BLaER1 treated with 17β-estradiol and CSF1 and Interleukin-3, amounts not matched to agents 10 nM and 100 nM (cell line): ENCODE data around the gene ALKBH7.
A peak's percentile ranks its signal among the peaks of the same experiment; 100 is the strongest.
"Not testable (repeated sequence)": the region's sequence is repeated elsewhere in the genome, so short reads cannot be mapped to it uniquely, and the experiment has no call there.

Experiments
- H3K27ac ChIP-seq, 11 experiments: shearing (Covaris generic); formaldehyde crosslinking; 2 replicates each; pipeline ENCODE4 v1.8.1; 2022
- H3K27me3 ChIP-seq, 11 experiments: shearing (Covaris generic); formaldehyde crosslinking; 2 replicates each; pipeline ENCODE4 v1.8.1; 2022
- H3K36me3 ChIP-seq, 11 experiments: shearing (Covaris generic); formaldehyde crosslinking; 2 replicates each; pipeline ENCODE4 v1.8.1; 2022
- H3K4me1 ChIP-seq, 10 experiments: shearing (Covaris generic); formaldehyde crosslinking; 2 replicates each; pipeline ENCODE4 v1.8.1; 2022
- H3K4me2 ChIP-seq, 11 experiments: shearing (Covaris generic); formaldehyde crosslinking; 2 replicates each; pipeline ENCODE4 v1.8.1; 2022
- H3K4me3 ChIP-seq, 10 experiments: shearing (Covaris generic); formaldehyde crosslinking; 2 replicates each; pipeline ENCODE4 v1.8.1; 2022
- H3K9ac ChIP-seq, 11 experiments: shearing (Covaris generic); formaldehyde crosslinking; 2 replicates each; pipeline ENCODE4 v1.8.1; 2022
- H3K9me3 ChIP-seq, 11 experiments: shearing (Covaris generic); formaldehyde crosslinking; replicated peaks in 1 of 11; 2 replicates each; pipeline ENCODE4 v1.8.1; 2022
- H4K20me1 ChIP-seq, 11 experiments: shearing (Covaris generic); formaldehyde crosslinking; 2 replicates each; pipeline ENCODE4 v1.8.1; 2022
- Cebpa-rat ChIP-seq, 11 experiments: shearing (Covaris generic); IDR thresholded peaks; 2 replicates each; pipeline ENCODE4 v1.8.1; 2022

The ALKBH7 gene, protein sequence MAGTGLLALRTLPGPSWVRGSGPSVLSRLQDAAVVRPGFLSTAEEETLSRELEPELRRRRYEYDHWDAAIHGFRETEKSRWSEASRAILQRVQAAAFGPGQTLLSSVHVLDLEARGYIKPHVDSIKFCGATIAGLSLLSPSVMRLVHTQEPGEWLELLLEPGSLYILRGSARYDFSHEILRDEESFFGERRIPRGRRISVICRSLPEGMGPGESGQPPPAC

DNA sequence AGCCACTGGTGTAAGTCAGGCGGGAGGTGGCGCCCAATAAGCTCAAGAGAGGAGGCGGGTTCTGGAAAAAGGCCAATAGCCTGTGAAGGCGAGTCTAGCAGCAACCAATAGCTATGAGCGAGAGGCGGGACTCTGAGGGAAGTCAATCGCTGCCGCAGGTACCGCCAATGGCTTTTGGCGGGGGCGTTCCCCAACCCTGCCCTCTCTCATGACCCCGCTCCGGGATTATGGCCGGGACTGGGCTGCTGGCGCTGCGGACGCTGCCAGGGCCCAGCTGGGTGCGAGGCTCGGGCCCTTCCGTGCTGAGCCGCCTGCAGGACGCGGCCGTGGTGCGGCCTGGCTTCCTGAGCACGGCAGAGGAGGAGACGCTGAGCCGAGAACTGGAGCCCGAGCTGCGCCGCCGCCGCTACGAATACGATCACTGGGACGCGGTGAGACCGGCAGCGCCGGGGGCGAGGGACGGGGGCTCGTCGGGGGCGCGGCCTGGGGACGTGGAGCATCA lies at the start of gene ALKBH7:
Gene ALKBH7, plus strand, starts transcription at position 201 of the 502 bp plus-strand sequence. Its CDS starts 27 bp downstream, at position 228.
- Histone ChIP-seq H3K36me3 (peaks cover 20 to 55% (median 41%) of the 10 kb centered on the region in 11 experiments), H3K4me1 (peaks cover 8 to 16% (median 14%) of the 10 kb centered on the region in 10 experiments; a peak in 19 of 20 replicates)
- no peak for TF ChIP-seq Cebpa-rat (IDR thresholded peaks at IDR 0.05)

DNA sequence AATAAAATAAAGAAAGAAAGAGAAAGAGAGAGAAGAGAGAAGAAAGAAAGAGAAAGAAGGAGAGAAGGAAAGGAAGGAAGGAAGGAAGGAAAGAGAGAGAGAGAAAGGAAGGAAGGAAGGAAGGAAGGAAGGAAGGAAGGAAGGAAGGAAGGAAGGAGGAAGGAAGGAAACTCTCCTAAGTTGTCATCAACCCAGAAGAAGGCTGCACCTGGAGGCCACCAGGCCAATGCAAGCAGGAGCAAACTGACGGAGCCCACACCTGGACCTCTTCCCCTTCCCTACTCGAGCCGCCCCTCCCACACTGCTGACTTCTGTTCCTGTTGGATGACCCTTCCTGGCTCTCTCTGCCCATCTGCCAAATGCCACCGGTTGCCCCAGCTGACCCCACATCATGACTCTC lies 47.8 kb upstream of the ALKBH7 start:
- Histone ChIP-seq H3K27me3 (no peaks in the 10 kb centered on the region), H3K9ac (no peak overlapping the region), H3K9me3 (peaks cover 0 to 30% (median 11%) of the 10 kb centered on the region in 11 experiments; a peak in 13 of 22 replicates), H3K4me2 (peak overlapping the region in 5 of 11 experiments; percentile 10 to 25 (median 19); a peak in 5 of 22 replicates), H3K4me1 (peaks cover 0 to 7% (median 4%) of the 10 kb centered on the region in 10 experiments; a peak in 8 of 20 replicates), H3K27ac (peak overlapping the region in 2 of 11 experiments; percentile 5 to 40; a peak in 1 of 22 replicates), H3K36me3 (no peaks in the 10 kb centered on the region), H4K20me1 (no peaks in the 10 kb centered on the region), H3K4me3 (no peak overlapping the region)
- no peak for TF ChIP-seq Cebpa-rat (IDR thresholded peaks at IDR 0.05)

More for the DNA sequence above, at the start of gene ALKBH7:
- Histone ChIP-seq H3K27ac (peak within 1 kb of the TSS; percentile 80 to 92 (median 88)), H3K27me3 (no peaks in the 10 kb centered on the region), H3K9me3 (no peaks in the 10 kb centered on the region), H3K4me2 (peak within 1 kb of the TSS; percentile 65 to 98 (median 86)), H4K20me1 (peaks cover 0 to 42% (median 4%) of the 10 kb centered on the region in 11 experiments; a peak in 9 of 22 replicates), H3K4me3 (peak within 1 kb of the TSS; percentile 71 to 88 (median 76)), H3K9ac (peak within 1 kb of the TSS; percentile 84 to 92 (median 89))

DNA sequence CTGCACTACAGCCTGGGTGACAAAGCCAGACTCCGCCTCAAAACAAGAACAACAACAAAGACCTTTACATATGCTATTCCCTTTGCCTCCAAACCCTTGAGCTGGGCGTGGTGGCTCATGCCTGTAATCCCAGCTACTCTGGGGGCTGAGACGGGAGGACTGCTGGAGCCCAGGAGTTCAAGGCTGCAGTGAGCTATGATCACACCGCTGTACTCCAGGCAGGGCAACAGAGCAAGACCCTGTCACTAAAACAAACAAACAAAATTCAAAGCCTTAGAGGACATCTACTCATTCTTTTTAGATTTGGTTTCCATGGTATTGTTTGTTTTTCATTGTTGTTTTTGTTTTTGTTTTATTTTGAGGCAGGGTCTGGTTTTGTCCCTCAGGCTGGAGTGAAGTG lies 47.0 kb upstream of the ALKBH7 start:
- H3K4me3 ChIP-seq, result no peak overlapping the region
- no peak overlapping the region for H3K4me2 ChIP-seq
- no peak overlapping the region for H3K27ac ChIP-seq
- no peaks in the 10 kb centered on the region for H3K36me3 ChIP-seq
- no peaks in the 10 kb centered on the region for H4K20me1 ChIP-seq
- H3K9ac ChIP-seq, result no peak overlapping the region
- no peak for TF ChIP-seq Cebpa-rat (IDR thresholded peaks at IDR 0.05)
- peaks cover 0 to 30% (median 11%) of the 10 kb centered on the region in 11 experiments; a peak in 13 of 22 replicates for H3K9me3 ChIP-seq
- H3K4me1 ChIP-seq, result peaks cover 0 to 7% (median 4%) of the 10 kb centered on the region in 10 experiments; a peak in 8 of 20 replicates
- H3K27me3 ChIP-seq, result no peaks in the 10 kb centered on the region

DNA sequence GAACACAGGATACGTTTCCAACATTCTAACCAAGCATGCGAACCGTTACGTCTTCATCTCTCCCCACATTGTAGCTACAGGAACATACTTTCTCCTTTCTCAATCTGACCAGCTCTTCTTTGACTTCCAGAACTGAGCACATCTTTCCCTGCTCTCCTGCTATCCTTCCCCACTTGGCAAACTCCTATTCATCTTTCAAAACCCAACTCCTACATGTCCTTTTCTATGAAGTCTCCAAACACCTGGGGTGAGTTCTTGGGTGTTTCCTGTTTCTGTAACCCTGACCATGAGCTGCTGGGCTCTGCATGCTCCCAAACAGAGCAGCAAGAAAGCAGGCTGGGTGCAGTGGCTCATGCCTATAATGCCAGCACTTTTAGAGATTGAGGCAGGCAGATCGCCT lies 45.8 kb upstream of the ALKBH7 start:
- no peak for TF ChIP-seq Cebpa-rat (IDR thresholded peaks at IDR 0.05)
- Histone ChIP-seq H3K4me2 (no peak overlapping the region), H3K4me3 (no peak overlapping the region), H3K9ac (no peak overlapping the region), H4K20me1 (no peaks in the 10 kb centered on the region), H3K4me1 (peaks cover 0 to 7% (median 4%) of the 10 kb centered on the region in 10 experiments; a peak in 8 of 20 replicates), H3K27ac (no peak overlapping the region), H3K9me3 (peaks cover 0 to 30% (median 11%) of the 10 kb centered on the region in 11 experiments; a peak in 13 of 22 replicates), H3K27me3 (no peaks in the 10 kb centered on the region), H3K36me3 (no peaks in the 10 kb centered on the region)

DNA sequence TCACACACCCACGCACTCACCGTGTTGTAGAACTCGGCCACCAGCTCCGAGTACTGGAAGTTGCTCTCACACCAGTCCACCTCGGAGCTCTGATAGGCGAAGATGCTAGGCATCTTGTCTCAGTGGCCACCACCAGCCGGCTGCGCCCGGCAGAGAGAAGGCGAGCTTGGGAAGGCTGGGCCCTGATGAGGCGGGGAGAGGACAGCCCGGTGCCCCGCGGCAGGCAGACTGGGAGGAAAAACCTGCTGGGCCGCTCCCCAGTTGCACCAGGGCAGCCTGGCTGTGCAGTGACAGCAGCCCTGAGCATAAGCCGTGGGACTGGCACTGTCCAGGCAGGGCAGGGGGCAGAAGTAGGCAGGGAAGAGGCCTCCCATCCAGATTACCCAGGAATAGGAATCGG lies 39.2 kb upstream of the ALKBH7 start, which contains the start of gene ACER1:
Gene ACER1, minus strand, starts transcription at position 174 of the 400 bp plus-strand sequence. Its CDS starts 61 bp downstream, at position 113.
- no peak within 1 kb of the TSS for H3K4me2 ChIP-seq
- H3K4me3 ChIP-seq, result no peak within 1 kb of the TSS
- H3K36me3 ChIP-seq, result no peaks in the 10 kb centered on the region
- no peaks in the 10 kb centered on the region for H3K9me3 ChIP-seq
- no peaks in the 10 kb centered on the region for H3K4me1 ChIP-seq
- H3K27me3 ChIP-seq, result no peaks in the 10 kb centered on the region
- no peaks in the 10 kb centered on the region for H4K20me1 ChIP-seq
- no peak within 1 kb of the TSS; a peak in 1 of 22 replicates for H3K9ac ChIP-seq
- TF ChIP-seq Cebpa-rat (IDR thresholded peaks at IDR 0.05), result no peak
- H3K27ac ChIP-seq, result no peak within 1 kb of the TSS

DNA sequence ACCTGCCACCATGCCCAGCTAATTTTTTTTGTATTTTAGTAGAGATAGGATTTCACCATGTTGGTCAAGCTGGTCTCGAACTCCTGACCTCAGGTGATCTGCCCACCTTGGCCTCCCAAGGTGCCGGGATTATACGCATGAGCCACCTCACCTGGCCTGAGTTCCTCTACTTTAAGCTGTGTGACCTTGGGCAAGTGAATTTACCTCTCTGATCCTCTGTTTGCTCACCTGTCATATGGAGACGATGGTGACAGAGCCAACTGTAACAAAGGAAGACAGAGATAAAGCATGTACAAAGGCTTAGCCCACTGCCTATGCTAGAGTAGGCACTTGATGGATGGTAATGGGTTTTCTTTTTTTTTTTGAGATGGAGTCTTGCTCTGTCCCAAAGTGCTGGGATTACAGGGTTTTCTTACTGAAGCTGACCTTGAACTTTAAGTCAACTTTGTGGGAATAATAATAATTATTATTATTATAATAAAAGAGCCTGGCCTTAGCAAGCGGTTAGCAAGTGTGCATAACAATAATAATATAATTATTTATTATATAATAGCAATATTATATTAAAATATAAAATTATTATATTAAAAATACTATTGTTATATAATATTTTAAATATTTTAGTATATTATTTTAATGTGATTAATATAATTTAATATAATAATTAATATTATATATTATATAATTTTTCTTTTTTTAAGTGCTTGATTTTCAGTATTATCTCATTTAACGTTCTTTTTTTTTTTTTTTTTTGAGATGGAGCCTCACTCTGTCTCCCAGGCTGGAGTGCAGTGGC lies 37.9 kb upstream of the ALKBH7 start:
- H3K4me3 ChIP-seq, result no peak overlapping the region
- H3K4me1 ChIP-seq, result no peaks in the 10 kb centered on the region; a peak in 1 of 20 replicates
- H3K9ac ChIP-seq, result no peak overlapping the region
- H4K20me1 ChIP-seq, result no peaks in the 10 kb centered on the region
- TF ChIP-seq Cebpa-rat (IDR thresholded peaks at IDR 0.05), result no peak
- H3K27ac ChIP-seq, result no peak overlapping the region
- H3K36me3 ChIP-seq, result no peaks in the 10 kb centered on the region
- no peak overlapping the region for H3K4me2 ChIP-seq
- no peaks in the 10 kb centered on the region for H3K27me3 ChIP-seq
- peaks cover 0 to 8% (median 0%) of the 10 kb centered on the region in 11 experiments; a peak in 5 of 22 replicates for H3K9me3 ChIP-seq

DNA sequence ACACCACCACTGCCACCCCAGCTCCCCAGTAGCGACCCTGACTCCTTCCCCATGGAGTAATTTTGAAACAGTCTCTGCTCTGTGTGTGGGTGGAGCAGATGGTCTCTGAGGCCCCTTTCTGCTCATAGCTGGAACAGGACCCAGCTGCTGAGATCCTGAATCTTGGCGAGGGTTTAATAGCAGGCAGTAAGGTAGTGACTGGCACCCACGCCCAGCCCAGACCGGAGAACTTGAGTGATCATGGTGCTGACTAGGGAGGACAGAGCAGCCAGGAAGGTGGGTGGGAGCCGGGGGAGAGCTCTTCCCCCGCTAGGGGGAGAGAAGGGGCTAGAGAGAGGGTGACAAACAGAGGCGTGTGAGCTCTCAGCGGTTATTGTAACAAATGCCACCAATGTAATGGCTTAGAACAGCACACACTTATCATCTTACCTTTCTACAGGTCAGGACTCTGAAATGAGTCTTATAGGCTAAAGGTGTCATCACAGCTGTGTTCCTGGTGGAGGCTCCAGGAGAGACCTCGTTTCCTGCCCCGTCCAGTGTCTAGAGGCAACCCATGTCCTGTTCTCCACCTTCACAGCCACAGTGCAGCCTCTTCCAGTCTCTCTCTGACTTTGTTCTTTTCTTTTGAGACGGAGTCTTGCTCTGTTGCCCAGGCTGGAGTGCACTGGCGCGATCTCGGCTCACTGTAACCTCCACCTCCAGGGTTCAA lies 31.9 kb upstream of the ALKBH7 start:
- peak overlapping the region in 6 of 11 experiments; percentile 5 to 45 (median 14); a peak in 3 of 22 replicates for H3K9ac ChIP-seq
- peak overlapping the region; percentile 13 to 74 (median 63); a peak in 20 of 22 replicates for H3K4me2 ChIP-seq
- H3K27me3 ChIP-seq, result no peaks in the 10 kb centered on the region
- no peak overlapping the region; a peak in 1 of 20 replicates for H3K4me3 ChIP-seq
- no peak for TF ChIP-seq Cebpa-rat (IDR thresholded peaks at IDR 0.05)
- H3K27ac ChIP-seq, result peak overlapping the region in 4 of 11 experiments; percentile 58 to 64 (median 62); a peak in 7 of 22 replicates
- H4K20me1 ChIP-seq, result no peaks in the 10 kb centered on the region
- H3K4me1 ChIP-seq, result peaks cover 7 to 17% (median 13%) of the 10 kb centered on the region in 10 experiments; a peak in 19 of 20 replicates
- H3K36me3 ChIP-seq, result no peaks in the 10 kb centered on the region; a peak in 1 of 22 replicates
- peaks cover 0 to 22% (median 10%) of the 10 kb centered on the region in 11 experiments; a peak in 19 of 22 replicates for H3K9me3 ChIP-seq

DNA sequence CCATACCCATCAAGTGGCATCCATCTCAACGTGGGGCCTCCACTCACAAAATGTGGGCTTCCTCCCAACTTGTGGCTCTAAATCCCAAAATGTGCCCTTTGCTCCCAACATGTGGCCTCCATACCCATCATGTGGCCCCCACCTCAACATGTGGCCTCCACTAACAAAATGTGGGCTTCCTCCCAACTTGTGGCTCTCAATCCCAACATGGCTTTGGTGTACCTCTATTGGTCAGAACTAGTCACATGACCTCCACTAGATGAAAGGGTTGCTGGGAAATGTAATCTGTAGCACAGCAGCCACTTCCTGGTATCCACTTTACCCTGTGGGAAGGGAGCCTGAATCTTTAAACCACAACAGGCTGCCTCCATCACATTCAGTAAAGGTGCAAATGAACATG lies 29.1 kb upstream of the ALKBH7 start:
- H3K9me3 ChIP-seq, result peaks cover 0 to 22% (median 10%) of the 10 kb centered on the region in 11 experiments; a peak in 19 of 22 replicates
- H3K9ac ChIP-seq, result no peak overlapping the region
- no peaks in the 10 kb centered on the region for H3K27me3 ChIP-seq
- H3K27ac ChIP-seq, result no peak overlapping the region
- no peak overlapping the region for H3K4me2 ChIP-seq
- H3K4me1 ChIP-seq, result peaks cover 7 to 17% (median 13%) of the 10 kb centered on the region in 10 experiments; a peak in 19 of 20 replicates
- H4K20me1 ChIP-seq, result no peaks in the 10 kb centered on the region
- no peak for TF ChIP-seq Cebpa-rat (IDR thresholded peaks at IDR 0.05)
- H3K4me3 ChIP-seq, result no peak overlapping the region
- H3K36me3 ChIP-seq, result no peaks in the 10 kb centered on the region; a peak in 1 of 22 replicates

DNA sequence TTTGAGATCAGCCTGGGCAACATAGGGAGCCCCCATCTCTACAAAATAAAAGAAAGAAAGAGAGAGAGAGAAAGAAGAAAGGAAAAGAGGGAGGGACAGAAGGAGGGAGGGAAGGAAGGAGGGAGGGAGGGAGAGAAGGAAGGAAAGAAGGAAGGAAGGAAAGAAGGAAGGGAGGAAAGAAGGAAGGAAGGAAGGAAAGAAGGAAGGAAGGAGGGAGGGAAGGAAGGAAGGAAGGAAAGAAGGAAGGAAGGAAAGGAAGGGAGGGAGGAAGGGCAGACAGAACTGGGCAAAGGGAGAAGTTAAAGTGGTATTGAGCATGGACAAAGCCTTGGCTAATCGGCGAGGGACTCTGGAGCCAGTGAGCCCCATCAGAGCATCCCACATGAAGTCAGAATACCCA lies 23.3 kb upstream of the ALKBH7 start:
- H3K4me1 ChIP-seq, H3K27ac ChIP-seq, H3K36me3 ChIP-seq, H3K9ac ChIP-seq, H3K4me3 ChIP-seq, H4K20me1 ChIP-seq, H3K4me2 ChIP-seq, H3K27me3 ChIP-seq: not testable (repeated sequence)
- peaks cover 0 to 13% (median 1%) of the 10 kb centered on the region in 11 experiments; a peak in 8 of 22 replicates for H3K9me3 ChIP-seq
